K562 (cell line): Measurements from ENCODE around the gene CCR5AS.

Source experiments
- ATAC-seq: fragments of 200-7000 bp; cut with Tn5 transposase; 3 replicates; pipeline ENCODE4 v1.9.1; 2020; ENCODE audit warnings: moderate library complexity
- BruUV-seq: library from RNA; stranded (reverse); fragments of 400-500 nt; replicated peaks from 2 replicates; lab custom pipeline; 2021; lab: Mats Ljungman, UMichigan
- CTCF ChIA-PET: fragments of 300-600 bp; formaldehyde crosslinking; extraction: SDS; loops from one replicate; lab custom pipeline; 2021; ENCODE audit warnings: low intra/inter-chr PET ratio; lab: Yijun Ruan, JAX
- POLR2A ChIA-PET: fragments of 300-600, 350-650 bp; sonication (Branson Sonifier 250); formaldehyde crosslinking; extraction: SDS; loops from one replicate; lab custom pipeline; 2021; ENCODE audit warnings: antibody characterized with exemption, inconsistent platforms; lab: Yijun Ruan, JAX
- DNase-seq, 4 experiments: peaks; one replicate each; pipeline versions ENCODE4 v3.0.0 to v3.0.0-alpha.2; 2011 to 2018; ENCODE audit warnings: low spot score in 3 of 4, mixed read lengths in 3 of 4; ENCODE audit errors: extremely low read depth in 1 of 4
- FAIRE-seq: peaks from 2 replicates; lab custom pipeline; 2011; peaks lifted over from hg19 to GRCh38; lab: Jason Lieb, UNC
- H2AFZ ChIP-seq: 2 replicates; pipeline ENCODE4 v1.6.0; 2011; ENCODE audit warnings: low read depth, low read length, control low read depth, inconsistent platforms
- H3K27ac ChIP-seq: fragments of 200-600 bp; 3 replicates; pipeline ENCODE4 v1.8.0; 2011; ENCODE audit warnings: low read depth, mild to moderate bottlenecking, control low read depth, inconsistent platforms, low read length, moderate library complexity, mixed read lengths; ENCODE audit errors: extremely low read depth
- H3K27me3 ChIP-seq, 2 experiments: fragments of 300-600 bp in 1 of 2; 2 replicates in 1 of 2; 3 replicates in 1 of 2; pipeline versions ENCODE4 v1.6.0 to v1.8.0; 2011; ENCODE audit warnings: inconsistent platforms in 2 of 2, low read length in 2 of 2, mild to moderate bottlenecking in 1 of 2, mixed read lengths in 1 of 2, moderate library complexity in 1 of 2; ENCODE audit not compliant: control insufficient read depth in 2 of 2, insufficient read depth in 2 of 2
- H3K36me3 ChIP-seq: fragments of 300-600 bp; 3 replicates; pipeline ENCODE4 v1.8.0; 2011; ENCODE audit warnings: mild to moderate bottlenecking, low read length, inconsistent platforms; ENCODE audit not compliant: control insufficient read depth, insufficient read depth
- H3K4me1 ChIP-seq, 2 experiments: fragments of 200-600 bp in 1 of 2; replicated peaks in 1 of 2; 2 replicates in 1 of 2; 3 replicates in 1 of 2; pipeline versions ENCODE4 v1.5.1 to v1.8.0; 2011; ENCODE audit warnings: inconsistent platforms in 2 of 2, low read length in 2 of 2, mild to moderate bottlenecking in 1 of 2, mixed read lengths in 1 of 2, moderate library complexity in 1 of 2; ENCODE audit not compliant: control insufficient read depth in 2 of 2, insufficient read depth in 2 of 2
- H3K4me2 ChIP-seq: 2 replicates; pipeline ENCODE4 v1.6.1; 2011; ENCODE audit warnings: low read length, control low read depth, inconsistent platforms, mixed read lengths; ENCODE audit not compliant: insufficient read depth
- H3K4me3 ChIP-seq: fragments of 200-600 bp; sonication (generic), shearing (Covaris generic); 2 replicates; pipeline ENCODE4 v1.5.1; 2016; ENCODE audit warnings: control low read depth, inconsistent platforms
- H3K79me2 ChIP-seq: fragments of 200-600 bp; 3 replicates; pipeline ENCODE4 v1.8.0; 2011; ENCODE audit warnings: low read length, inconsistent platforms; ENCODE audit not compliant: control insufficient read depth, insufficient read depth
- H3K9ac ChIP-seq, 2 experiments: 2 replicates each; pipeline versions ENCODE4 v1.6.0 to v1.6.1; 2011; ENCODE audit warnings: low read depth in 2 of 2, low read length in 2 of 2, control low read depth in 1 of 2, inconsistent platforms in 1 of 2, mild to moderate bottlenecking in 1 of 2, mixed read lengths in 1 of 2; ENCODE audit not compliant: insufficient read depth in 1 of 2
- H3K9me1 ChIP-seq: one replicate; pipeline ENCODE4 v1.6.0; 2011; ENCODE audit warnings: inconsistent platforms, mild to moderate bottlenecking, low read length, moderate library complexity; ENCODE audit not compliant: control insufficient read depth, insufficient read depth
- H3K9me3 ChIP-seq: replicated peaks from 2 replicates; pipeline ENCODE4 v1.5.1; 2011; ENCODE audit warnings: low read depth, low read length, inconsistent platforms; ENCODE audit not compliant: control insufficient read depth, insufficient read depth
- H4K20me1 ChIP-seq: replicated peaks from 2 replicates; pipeline ENCODE4 v1.6.1; 2011; ENCODE audit warnings: low read length, inconsistent platforms, mixed read lengths; ENCODE audit not compliant: control insufficient read depth, insufficient read depth
- CBX2 ChIP-seq: fragments of 200-600 bp; sonication (generic); IDR thresholded peaks from one replicate; pipeline ENCODE4 v1.6.1; 2012; ENCODE audit warnings: mild to moderate bottlenecking, low read length, inconsistent platforms; ENCODE audit not compliant: insufficient read depth, poor library complexity, severe bottlenecking
- KDM2B ChIP-seq: fragments of 250-450 bp; sonication (Bioruptor Pico); IDR thresholded peaks from 2 replicates; pipeline ENCODE4 v1.8.0; 2021; ENCODE audit warnings: mild to moderate bottlenecking, moderate library complexity
- MTA2 ChIP-seq: fragments of 450-650 bp; IDR thresholded peaks from 2 replicates; pipeline ENCODE4 v1.6.1; 2016; ENCODE audit warnings: low read depth
- RB1 ChIP-seq: fragments of 450-650 bp; IDR thresholded peaks from 2 replicates; pipeline ENCODE4 v1.6.1; 2017; ENCODE audit warnings: low read depth, mild to moderate bottlenecking
- in situ Hi-C: fragments of 300-500 bp; cut with MboI; formaldehyde crosslinking; loops from 4 replicates; pipeline ENCODE4 v1.15.0; 2018; ENCODE audit warnings: inconsistent platforms, mixed read lengths
- intact Hi-C: fragments of 100-400 bp; cut with micrococcal nuclease; formaldehyde crosslinking; loops from 2 replicates; pipeline ENCODE4 v1.14.2; 2022
- TF ChIP-seq, protein P1 (sequence below), 2 experiments: fragments of 450-650 bp; formaldehyde crosslinking in 1 of 2; IDR thresholded peaks; 2 replicates each; pipeline versions ENCODE4 v1.4.0 to v1.6.1; 2014 to 2020; ENCODE audit warnings: mild to moderate bottlenecking in 2 of 2, borderline replicate concordance in 1 of 2, low read depth in 1 of 2

The CCR5AS gene

DNA sequence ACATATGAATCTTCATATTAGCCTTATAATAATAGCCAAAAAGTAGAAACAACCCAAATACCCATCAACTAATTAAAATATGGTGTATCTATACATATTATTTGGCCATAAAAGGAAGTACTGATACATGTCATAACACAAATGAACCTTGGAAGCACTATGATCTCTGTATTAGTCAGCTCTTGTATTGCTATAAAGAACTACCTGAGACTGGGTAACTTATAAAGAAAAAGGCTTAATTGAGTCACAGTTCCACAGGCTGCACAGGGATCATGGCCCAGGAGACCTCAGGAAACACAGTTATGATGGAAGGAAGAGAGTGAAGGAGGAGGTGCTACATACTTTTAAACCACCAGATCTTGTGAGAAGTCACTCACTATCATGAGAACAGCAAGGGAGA, 69.0 kb downstream of the CCR5AS start:
- H3K4me1 ChIP-seq = no peaks in the 10 kb centered on the region
- in situ Hi-C loops = no loop called here
- ATAC-seq (no peak), FAIRE-seq (no peak), DNase-seq (no peak)
- H3K9me1 ChIP-seq = no peaks in the 10 kb centered on the region
- CTCF ChIA-PET = no interaction called here
- no peaks in the 10 kb centered on the region for H3K79me2 ChIP-seq
- H2AFZ ChIP-seq = no peak overlapping the region
- intact Hi-C loops = no loop called here
- BruUV-seq = no TSS peak
- H3K4me2 ChIP-seq = no peak overlapping the region
- no peaks in the 10 kb centered on the region for H3K36me3 ChIP-seq
- no peaks in the 10 kb centered on the region for H3K27me3 ChIP-seq
- H3K4me3 ChIP-seq = no peak overlapping the region
- no peak overlapping the region for H3K27ac ChIP-seq
- no peak overlapping the region for H3K9ac ChIP-seq
- H4K20me1 ChIP-seq = no peaks in the 10 kb centered on the region
- H3K9me3 ChIP-seq = no peaks in the 10 kb centered on the region; the same call in 1 of the 2 replicates
- TF ChIP-seq, protein P1, sequence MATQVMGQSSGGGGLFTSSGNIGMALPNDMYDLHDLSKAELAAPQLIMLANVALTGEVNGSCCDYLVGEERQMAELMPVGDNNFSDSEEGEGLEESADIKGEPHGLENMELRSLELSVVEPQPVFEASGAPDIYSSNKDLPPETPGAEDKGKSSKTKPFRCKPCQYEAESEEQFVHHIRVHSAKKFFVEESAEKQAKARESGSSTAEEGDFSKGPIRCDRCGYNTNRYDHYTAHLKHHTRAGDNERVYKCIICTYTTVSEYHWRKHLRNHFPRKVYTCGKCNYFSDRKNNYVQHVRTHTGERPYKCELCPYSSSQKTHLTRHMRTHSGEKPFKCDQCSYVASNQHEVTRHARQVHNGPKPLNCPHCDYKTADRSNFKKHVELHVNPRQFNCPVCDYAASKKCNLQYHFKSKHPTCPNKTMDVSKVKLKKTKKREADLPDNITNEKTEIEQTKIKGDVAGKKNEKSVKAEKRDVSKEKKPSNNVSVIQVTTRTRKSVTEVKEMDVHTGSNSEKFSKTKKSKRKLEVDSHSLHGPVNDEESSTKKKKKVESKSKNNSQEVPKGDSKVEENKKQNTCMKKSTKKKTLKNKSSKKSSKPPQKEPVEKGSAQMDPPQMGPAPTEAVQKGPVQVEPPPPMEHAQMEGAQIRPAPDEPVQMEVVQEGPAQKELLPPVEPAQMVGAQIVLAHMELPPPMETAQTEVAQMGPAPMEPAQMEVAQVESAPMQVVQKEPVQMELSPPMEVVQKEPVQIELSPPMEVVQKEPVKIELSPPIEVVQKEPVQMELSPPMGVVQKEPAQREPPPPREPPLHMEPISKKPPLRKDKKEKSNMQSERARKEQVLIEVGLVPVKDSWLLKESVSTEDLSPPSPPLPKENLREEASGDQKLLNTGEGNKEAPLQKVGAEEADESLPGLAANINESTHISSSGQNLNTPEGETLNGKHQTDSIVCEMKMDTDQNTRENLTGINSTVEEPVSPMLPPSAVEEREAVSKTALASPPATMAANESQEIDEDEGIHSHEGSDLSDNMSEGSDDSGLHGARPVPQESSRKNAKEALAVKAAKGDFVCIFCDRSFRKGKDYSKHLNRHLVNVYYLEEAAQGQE (IDR thresholded peaks at IDR 0.05; ENCODE audit: borderline replicate concordance) = no peak
- TF ChIP-seq, protein P1 (CRISPR knock-in tag; IDR thresholded peaks at IDR 0.05; ENCODE audit: low read depth) = no peak
- TF ChIP-seq MTA2 = no peak
- no peak for TF ChIP-seq KDM2B (CRISPR knock-in tag)
- no peak for TF ChIP-seq CBX2
- TF ChIP-seq RB1 = no peak
- POLR2A ChIA-PET = no interaction called here
